AG08396 (cell line): ENCODE measurements around the gene CDIPT.
"Not testable (repeated sequence)": the region's sequence is repeated elsewhere in the genome, so short reads cannot be mapped to it uniquely, and the experiment has no call there.

Experiments used
- DNase-seq: peaks from one replicate; pipeline ENCODE4 v3.0.0; 2012; ENCODE audit warnings: low spot score, mixed read lengths

The CDIPT gene, protein sequence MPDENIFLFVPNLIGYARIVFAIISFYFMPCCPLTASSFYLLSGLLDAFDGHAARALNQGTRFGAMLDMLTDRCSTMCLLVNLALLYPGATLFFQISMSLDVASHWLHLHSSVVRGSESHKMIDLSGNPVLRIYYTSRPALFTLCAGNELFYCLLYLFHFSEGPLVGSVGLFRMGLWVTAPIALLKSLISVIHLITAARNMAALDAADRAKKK

DNA sequence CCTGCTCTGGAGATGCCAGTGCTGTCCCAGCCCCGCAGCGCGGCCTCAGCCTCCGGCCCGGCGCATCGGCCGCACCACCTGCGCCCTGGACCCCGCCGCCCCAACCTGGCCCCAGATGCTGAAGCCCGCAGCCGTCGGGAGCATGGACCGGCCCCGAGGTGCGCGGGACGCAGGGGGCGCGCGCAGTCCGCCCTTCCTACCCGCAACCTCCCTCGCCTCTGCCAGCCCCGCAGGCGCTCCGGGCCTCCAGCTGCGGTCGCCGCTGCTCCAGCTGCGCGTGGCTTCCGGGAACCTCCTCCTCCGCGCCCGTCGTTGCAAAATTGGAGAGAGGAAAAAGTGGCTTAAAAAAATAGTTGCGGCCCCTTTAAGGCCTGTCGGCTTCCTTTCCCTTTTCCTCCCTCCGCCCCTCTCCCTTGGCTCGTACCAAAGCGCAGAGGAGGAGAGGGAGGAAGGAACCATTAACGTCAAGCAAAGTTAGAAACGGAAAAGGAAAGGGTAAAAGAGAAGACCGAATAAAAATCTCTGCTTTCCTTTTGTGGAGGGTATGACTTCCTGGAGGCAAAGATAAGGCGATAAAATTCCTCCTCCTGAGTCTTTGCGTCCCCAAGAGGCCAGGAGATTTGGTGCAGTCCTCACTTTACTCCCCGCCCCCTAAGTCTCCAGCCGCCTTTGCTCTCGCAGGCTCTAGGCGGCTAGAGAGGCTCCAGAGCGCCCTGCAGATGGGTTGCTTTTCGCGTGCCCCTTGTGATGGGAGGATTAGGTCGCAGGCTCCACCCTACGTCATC is at the start of gene CDIPT:
TSS of gene CDIPT (minus strand) at position 343 of the 785 bp plus-strand sequence. CDS start 369 bp downstream, outside the sequence.
- DNase-seq, result peak; percentile 95

DNA sequence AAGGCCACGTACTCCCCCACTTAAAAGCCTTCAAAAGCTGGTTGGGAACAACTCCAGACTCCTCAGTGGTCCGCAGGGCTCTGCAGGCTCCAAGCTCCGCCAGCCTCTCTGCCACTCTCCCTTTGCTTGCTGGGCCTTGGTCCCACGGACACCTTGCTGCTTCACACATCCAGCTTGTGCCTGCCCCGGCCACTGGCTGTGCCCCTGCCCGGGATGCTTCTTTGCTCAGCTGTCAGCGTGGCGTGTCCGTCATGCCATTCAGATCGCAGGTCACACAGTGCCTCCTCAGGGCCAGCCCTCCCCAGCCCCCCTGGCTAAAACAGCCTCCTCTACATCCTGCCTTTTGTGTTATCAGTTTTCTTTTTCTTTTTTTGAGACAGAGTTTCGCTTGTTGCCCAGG is 49.1 kb upstream of the CDIPT start:
- no peak for DNase-seq

DNA sequence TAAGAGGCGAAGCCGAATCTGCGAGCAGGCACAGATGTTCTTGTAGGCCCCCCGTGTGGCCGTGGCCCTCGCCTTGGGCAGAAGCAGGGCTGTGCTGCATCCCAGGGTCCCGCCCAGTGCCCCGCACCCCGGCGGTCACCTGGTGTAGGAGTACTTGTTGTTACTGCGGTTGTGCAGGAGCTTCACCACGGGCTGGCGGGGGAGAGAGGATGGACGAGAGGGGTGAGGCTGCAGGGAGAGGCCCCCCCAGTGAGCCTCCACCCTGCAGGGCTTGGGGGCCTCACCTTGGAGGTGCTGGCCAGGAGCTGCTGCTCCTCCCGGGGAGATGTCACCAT is 48.6 kb upstream of the CDIPT start:
- no peak for DNase-seq

DNA sequence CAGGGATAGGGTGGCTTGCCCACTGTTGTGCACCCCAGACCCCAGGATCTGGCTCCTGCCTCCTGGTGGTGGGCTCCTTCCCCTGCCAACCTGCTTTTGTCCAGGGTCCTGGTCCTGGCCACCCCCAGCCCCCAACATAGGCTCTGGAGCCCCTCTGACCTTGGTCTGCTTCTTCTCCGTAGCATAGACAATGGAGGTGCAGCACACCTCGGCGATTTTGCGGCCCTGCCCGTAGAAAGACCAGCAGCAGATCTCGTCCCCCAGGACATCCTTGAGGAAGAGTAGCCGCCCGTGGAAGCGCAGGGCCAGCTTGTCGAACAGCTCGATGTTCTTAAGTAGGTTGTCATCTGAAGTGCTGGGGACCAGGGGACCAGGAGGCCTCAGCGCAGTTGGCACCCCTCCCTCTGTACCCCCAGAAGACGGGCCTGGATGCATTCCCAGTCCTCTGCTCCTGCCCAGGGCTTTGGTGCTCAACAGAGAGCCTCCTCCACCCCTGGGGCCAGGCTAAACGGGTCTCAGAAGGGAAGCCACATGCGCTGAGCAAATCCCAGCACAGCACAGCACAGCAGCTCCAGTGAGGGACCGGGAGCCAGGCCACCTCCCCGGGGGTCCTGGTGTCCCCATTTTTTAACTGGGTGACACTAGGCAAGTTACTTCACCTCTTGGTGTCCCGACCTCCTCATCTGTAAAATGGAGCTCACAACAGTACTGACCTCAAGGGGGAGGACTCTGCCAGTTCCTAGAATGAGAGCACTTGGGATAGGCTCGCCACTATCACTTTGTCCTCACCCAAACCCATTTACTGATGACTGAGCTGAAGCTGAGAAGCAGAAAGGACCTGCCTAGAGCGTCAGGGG is 48.0 kb upstream of the CDIPT start:
- no peak for DNase-seq

DNA sequence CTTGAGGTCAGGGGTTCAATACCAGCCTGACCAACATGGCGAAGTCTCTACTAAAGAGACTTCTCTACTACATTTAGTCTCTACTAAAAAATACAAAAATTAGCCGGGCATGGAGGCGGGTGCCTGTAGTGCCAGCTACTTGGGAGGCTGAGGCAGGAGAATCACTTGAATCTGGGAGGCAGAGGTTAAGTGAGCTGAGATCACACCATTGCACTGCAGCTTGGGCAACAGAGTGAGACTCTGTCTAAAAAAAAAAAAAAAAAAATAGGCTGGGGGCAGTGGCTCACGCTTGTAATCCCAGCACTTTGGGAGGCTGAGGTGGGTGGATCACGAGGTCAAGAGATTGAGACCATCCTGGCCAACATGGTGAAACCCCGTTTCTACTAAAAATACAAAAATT is 46.8 kb upstream of the CDIPT start:
- not testable (repeated sequence) for DNase-seq

DNA sequence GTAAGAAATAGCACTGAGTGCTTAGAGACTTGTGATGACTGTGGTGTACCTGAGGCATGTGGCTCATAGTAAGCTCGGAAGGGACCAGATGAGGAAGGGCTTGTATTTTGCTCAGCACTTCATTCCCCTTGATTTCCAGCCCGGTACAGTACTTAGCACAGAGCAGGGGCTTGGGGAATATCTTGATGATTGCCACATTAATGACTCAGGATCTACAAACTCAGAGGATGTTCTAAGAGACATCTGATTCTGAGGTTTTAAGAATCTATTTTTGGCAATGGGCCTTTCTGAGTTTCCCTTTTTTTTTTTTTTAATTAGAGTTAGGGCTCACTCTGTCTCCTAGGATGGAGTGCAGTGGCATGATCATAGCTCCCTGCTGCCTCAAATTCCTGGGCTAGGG is 46.4 kb upstream of the CDIPT start:
- peak; percentile 45 for DNase-seq

DNA sequence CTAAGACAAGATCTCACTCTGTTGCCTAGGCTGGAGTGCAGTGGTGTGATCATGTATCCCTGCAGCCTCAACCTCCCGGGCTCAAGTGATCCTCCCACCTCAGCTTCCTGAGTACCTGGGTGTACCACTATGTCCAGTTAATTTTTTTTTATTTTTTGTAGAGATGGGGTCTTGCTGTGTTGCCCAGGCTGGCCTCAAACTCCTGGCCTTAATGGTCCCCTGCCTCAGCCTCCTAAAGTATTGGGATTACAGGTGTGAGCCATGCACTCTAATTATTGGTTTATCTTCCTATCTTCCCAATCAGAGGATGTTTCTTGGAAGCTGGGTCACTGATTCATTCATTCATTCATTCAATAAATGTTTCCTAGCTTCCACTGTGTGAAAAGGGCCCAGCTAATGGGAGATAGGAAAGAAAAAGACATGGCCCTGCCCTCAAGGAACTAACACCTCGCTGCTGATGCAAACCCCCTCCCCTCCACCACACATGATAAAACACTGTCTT is 45.7 kb upstream of the CDIPT start:
- DNase-seq, result no peak

DNA sequence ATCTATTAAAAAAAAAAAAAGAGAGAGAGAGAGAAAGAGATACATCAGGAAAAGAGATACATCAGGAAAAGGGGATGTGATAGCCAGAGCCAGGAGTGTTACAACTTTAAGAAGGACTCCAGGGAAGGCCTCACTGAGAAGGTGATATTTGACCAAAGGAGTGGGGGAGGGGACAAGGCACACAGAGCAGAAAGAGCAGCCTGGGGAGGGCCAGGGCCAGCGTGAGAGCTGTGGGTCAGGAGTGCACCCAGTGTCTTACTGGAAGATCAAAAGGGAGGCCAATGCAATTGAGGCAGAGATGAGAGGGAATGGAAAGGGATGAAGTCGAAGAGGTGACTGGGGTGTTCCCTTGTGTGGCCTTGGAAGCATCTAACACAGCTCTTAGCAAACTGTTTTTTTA is 44.9 kb upstream of the CDIPT start:
- no peak for DNase-seq

DNA sequence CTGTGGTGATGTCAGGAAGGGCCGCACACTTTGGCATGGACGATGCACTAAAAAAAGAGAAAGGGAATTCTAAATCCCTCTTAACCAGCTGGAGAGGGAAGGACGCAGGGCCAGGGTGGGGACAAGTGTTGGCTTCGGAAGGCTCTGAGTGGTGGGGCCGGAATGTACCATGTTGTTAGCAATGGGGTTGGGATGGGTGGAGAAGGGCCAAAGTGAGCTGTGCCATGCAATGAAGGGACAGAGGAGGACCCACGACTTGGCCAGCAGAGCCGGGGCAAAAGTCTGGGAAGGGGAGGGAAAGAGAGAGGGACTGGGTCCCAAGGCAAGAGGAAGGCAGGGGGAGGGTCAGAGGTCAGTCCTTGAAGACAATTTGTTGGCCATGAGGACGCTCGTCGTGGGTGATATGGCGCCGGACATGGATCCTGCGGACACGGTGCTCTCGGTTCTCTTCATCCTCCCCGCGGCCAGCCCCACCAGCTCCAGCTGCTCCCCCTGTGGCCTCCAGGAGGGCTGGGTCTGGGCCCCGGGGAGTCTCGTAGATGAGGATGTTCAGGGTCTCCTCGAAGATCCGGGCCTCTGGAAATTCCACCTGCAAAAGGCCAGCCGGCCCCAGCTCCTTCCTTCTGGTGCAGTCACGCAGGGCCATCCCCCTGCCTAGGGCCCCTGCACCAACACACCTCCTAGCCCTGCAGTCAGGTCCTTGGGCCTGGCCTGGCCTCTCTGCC is 43.7 kb upstream of the CDIPT start:
- DNase-seq, result no peak

DNA sequence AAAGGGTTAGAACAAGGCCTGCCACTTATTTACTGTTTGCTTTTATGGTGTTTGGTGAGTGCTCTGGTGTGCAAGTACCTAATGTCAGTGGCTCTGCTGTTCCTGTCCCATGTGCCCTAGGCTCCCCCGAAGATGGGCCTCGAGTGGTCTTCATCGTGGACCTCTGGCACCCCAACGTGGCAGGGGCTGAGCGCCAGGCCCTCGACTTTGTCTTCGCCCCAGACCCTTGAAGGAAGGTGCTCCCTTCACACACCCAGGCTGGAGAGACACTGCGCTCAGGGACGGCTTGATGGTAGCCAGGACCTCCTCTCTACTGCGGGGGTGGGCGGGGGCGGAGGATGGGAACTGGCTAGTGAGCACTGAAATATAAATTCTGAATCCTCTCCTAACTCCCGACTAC is 42.6 kb upstream of the CDIPT start:
- DNase-seq, result no peak

DNA sequence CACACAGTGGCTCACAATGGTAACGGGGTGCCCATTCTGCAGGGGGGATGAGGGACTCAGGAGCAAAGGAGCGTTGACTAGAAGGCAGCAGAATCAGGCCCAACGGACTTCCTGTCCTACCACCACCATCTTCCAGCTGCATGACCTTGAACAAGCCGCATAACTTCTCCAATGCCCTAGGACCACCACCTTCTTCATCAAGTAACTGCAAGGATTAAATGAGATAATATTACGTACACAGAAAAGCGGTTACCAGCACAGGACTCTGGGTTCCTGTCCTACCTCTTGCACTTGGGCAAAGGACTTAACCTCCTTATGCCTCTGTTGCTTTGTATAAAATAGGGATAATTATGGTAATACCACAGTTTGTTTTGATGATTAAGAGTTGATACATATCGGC is 41.9 kb upstream of the CDIPT start:
- DNase-seq, result no peak

DNA sequence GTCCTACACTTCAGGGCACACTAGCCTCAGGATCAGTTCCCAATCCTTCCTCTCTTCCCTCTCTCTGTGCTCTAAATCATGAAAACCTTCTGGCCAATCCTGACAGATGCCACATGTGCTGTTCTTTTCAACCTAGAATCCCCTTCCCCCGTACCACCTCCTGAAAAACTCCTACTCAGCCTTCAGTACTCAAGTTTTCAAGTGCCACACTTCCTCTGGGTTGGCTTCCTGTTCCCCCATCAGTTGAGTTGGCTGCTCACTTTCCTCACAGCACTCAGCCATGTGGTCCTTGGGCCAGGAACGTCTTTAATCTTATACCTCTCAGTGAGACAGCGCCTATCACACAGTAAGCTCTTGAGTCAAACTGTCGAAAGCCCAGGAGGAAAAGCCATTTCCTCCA is 40.6 kb upstream of the CDIPT start:
- DNase-seq, result no peak

DNA sequence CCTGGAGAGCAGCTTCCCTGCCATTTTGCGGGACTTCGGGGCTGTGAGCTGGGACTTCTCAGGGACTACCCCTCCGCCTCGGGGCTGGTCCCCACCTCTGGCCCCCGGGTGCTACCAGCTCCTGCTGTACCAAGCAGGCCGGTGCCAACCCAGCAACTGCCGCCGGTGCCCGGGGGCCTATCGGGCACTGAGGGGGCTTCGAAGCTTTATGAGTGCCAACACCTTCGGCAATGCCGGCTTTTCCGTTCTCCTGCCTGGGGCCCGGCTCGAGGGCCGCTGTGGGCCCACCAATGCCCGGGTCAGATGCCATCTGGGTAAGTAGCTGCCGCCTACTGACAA is 38.5 kb upstream of the CDIPT start:
- no peak for DNase-seq

DNA sequence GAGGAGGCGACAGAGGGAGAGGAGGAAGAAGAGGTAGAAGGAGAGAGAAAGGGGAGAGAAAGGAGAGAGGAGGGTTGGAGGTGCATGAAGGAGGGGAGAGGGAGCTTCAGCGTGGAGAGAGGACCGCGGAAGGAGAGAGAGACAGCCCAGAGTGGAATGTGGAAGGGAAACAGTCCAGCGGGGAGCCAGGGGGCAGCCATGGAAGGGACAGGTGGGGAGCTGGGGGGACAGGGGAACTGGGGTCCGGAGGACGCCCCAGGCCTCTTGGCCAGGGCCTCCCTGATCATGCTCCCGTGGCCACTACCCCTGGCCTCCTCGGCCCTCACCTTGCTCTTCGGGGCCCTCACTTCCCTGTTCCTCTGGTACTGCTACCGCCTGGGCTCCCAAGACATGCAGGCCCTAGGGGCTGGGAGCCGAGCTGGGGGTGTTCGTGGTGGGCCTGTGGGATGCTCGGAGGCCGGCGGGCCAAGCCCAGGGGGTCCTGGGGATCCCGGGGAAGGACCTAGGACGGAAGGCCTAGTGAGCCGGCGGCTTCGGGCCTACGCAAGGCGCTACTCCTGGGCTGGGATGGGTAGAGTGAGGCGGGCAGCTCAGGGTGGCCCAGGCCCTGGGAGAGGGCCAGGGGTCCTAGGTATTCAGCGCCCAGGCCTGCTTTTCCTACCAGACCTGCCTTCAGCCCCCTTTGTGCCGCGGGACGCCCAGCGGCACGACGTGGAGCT is 38.0 kb upstream of the CDIPT start:
- peak; percentile 41 for DNase-seq

DNA sequence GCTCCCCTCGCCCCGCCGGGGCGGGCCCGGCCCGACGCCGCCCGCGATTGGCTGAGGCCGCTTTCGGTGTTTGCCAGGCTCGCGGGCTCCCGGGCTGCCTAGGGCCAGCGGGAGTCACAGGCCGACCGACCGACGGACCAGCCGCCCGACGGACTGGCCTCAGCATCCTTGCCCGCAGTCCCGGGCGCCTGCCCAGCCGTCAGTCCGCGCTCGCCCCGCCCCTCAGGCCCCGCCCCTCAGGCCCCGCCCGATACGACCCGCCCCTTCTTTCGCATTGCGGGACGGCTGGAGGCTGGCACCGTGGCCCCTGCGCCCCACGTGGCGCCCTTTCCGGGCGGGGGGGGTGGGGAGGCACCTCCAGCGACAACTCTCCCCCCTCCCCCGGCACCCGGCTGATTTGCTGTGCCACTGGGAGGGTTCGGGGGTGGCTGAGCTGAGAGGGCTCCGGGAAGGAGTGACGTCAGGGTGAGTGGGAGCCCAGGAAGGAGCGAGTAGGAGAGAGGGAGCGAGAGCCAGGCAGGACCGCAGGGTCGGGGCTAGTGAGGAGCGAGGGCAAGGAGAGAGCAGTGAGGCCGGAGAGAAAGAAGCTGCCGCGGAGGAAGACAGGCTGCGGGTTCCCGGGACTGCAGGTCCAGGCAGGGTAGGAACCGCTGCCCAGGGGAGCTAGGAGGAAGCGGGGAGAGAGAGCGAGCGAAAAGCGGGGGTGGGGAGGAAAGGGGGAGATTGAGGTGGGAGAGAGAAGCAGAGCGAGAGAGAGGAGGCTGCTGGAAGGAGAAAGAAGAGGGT is 37.3 kb upstream of the CDIPT start, which contains the start of gene ASPHD1:
TSS of gene ASPHD1 (plus strand) at position 387 of the 786 bp plus-strand sequence. CDS start 484 bp downstream, outside the sequence.
- peak; percentile 93 for DNase-seq

DNA sequence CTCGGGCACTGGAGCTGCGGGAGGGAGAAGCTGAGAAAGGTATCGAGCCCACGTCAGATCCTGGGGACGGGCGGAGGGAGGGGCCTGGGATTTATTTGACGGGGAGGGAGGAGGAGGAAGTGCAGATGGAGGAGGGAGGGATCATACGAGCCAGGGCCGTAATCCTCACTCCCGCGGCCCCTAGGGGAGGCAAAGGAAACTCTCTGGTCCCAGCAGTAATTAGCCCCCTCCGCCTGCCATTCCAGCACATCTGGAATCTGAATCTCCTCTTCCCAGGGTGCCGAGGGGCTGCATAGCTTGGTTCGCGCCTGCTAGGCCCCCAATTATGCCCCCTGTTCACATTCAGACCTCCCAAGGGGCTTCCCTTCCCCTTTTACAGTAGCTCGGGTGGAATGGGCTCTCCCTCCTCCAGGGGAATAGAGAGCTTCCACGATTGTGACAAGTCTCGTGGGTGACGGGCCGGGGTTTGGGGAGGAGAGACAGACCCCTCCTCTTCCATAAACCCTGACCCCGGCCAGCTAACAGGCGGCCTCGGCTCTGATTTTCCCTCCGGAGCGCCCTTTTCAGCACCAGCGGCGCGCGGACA is 36.6 kb upstream of the CDIPT start, which contains the start of gene SEZ6L2:
TSS of gene SEZ6L2 (minus strand) at position 35 of the 586 bp plus-strand sequence. CDS start 531 bp downstream, outside the sequence.
- DNase-seq, result peak; percentile 88

DNA sequence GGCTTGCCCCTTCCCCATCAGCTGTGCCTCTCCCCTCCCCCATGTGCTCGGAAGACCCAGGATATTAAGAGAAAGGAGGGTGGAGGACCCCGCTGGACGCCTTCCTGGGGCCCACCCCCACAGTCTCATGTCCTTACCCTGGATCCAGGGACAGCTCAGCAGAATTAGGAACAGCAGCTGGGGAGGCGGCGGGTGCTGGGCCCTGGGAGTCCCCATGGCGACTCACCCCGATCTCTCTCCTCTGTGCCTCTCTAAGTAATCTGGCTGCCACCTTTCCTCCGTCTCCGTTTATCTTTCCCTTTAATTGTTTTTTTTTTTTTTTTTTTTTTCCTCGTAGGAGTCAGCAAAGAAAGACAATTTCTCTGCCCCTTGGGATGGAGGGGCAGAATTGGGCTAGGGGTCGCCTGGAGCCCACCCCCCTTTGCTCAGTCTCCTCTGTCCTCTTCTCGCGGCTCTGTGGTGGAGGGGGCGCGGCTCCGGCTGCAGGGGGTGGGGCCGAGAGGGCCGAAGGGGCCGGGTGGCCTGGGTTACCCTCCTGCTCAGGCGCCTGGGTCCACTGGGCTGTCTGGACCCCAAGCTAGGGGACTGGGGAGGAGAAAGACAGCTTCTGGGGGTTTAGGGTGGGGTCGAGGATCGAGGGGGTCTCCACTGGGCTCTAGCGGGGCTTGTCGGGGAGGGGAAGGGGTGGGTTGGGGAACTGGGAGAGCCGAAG is 35.9 kb upstream of the CDIPT start:
- DNase-seq, result peak; percentile 70

DNA sequence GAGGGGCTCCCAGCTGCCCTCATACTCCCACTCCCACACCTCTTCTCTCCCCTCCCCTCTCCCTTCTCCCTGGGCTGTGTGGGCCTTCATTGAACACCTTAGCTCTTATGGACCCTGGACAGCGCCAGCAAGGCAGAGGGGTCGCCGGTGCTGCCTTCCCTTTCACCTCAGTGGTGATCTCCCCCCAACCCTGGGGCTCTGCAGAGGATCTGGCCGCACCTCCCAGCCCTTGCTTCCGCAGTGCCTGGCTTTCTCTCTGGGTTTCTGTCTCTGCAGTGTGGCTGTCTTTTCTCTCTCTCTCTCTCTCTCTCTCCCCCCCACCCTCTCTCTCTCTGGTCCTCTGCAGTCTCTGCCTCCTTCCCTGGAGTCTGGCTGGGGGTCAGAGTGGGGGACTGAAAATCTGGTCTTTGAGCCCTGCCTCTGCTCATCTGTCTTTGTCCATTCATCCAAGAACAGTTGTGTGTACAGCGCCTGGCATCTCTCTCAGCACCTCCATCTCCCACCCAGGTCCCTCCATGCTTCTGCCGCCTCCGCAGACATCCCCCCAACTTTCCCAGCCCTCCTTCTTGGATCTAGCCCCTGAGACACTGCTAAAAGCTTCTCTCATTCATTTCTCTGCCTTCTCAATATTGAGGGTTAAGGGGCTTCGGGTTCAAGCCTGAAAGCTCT is 35.2 kb upstream of the CDIPT start:
- DNase-seq, result no peak

DNA sequence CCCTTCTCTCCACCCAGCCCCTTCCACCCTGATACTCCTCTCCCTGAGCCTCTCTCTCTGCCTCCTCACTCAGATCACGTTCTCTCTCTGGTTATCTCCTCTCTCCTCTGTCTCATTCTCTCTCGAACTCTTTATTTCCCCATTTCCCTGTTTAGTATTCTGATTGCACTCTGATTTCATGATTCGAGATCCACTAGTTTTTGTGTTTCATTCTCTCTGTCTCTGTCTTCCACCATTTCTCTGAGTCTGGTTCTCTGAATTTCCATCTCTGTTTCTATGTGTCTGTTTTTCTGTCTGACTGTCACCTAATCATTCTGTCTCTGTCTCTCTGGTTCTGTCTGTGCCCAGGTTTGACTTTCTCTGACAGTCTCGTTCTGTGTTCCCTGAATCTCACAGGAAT is 34.3 kb upstream of the CDIPT start:
- DNase-seq, result no peak
